Limb (tissue), 2 donors: ENCODE measurements around the gene NSL1.

Experiments used
- DNase-seq, 2 donors: peaks; one replicate each; pipeline ENCODE4 v3.0.0-alpha.2; 2016; ENCODE audit errors: extremely low spot score in 2 of 2

The NSL1 gene

DNA sequence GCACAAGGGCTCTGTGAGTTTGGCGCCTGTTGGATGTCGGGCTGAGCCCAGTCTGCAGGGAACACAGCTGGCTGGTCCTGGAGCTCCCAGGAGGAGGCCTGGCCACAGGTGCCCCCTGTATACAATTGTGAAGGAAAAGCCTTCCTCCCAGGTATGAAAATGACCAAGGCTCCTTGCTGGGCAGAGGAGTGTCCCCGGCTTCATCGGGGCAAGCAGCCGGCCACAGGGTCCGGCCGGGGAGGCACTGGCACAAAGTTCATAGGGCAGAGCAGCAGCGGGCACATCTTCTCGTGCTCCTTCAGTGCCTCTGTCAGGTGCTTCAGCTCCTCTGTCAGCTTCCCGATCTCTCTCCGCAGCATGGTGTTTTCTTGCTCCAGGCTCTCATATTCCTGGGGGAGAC lies 105.0 kb downstream of the NSL1 start:
- no peak for DNase-seq

DNA sequence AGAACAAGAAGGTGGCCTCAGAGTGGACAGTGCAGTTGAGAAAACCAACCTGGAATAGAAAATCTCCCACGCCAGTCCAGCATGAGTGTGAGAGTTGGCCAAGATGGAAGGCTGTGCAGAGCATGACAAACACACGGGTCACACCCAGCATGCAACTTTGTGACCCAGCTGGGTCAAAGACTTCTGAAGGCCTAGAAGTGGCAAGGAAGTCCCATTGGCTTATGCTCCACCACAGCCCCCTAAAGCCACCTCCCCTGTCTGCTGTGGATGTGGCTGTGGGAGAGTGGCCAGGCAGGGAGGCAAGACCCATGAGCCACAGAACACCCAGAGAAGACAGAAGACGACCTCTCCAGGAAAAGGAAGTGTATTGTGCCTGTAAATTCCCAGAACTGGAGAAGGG lies 105.5 kb downstream of the NSL1 start:
- DNase-seq: no peak

DNA sequence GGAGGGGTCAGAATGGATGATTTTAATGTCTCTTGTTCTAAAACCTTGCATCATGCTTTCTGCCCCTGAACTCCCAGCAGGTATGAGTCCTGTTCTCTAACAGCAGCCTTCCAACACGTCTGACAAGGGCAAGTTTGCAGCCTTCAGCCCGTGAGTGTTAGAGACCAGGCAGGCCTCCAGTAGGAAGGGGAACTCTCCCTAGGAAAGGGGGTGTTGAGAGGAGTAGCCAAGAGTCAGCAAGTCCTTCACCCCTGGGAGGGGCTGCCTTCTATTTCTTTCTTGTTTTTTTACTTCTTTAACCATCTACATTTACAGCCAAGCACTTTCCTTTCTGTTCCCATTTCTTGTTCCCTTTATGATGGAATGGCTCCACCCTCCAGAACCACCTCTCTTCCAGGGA lies 106.1 kb downstream of the NSL1 start:
- DNase-seq: no peak

DNA sequence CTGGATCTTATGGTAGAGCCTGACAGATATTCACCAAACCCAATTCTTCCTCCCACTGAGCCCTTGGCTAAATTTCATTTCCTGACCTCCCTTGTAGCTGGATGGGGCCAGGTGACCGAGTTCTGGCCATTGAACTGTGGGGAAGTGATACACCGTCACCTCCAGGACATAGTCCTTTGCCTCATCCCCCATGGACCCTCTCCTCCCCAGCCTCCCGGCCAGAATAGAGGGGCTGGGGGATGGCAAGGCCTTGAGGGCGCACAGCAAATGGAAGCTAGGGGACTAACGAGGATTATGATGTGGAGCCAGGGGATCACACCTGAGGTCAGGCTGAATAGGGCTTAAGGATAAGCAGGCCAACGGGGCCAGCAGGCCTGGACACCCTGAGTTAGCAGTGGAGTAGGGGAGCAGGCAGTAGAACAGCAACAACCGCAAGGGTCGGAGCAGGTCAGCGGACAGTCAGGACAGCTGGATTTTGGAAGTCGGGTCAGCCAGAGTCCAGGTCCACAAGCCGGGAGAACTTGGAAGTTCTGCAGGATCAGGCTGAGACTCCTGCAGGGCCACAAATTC lies 107.0 kb downstream of the NSL1 start:
- DNase-seq: no peak

DNA sequence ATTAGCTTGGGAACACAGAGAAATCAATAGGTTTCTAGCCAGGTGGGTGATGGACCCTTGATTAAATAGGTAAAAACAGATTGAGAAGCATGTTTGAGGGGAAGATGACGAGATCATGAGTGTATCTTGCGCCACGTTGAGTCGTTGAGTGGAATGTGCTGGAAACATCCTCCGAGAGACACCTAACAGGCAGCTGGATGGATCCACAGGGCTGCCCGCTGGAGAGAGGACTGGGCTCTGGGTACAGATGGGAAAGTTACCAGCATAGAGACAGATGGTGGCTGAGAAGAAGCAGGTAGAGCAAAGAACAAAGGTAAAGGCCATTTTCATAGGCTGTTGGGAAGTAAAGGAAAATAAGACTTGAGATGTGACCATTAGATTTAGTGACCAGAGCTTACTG lies 107.5 kb downstream of the NSL1 start:
- no peak for DNase-seq

DNA sequence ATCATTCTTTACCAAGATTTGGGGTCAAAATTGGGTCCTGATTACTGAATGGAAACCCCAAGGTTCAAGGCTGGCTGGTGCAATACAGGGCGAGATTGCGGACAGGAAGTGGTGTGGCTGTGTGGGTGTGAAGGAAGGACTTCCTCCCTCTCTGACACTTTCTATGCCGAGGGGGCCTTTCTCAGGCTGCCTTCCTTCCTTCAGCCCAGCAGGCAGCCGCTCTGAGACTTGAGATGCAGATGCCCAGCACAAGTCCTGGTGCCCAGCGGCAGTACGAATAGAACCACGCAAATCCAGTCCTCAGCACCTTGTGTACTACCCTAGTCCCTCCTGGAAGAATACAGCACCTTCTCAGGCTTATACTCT lies 108.2 kb downstream of the NSL1 start:
- no peak for DNase-seq

DNA sequence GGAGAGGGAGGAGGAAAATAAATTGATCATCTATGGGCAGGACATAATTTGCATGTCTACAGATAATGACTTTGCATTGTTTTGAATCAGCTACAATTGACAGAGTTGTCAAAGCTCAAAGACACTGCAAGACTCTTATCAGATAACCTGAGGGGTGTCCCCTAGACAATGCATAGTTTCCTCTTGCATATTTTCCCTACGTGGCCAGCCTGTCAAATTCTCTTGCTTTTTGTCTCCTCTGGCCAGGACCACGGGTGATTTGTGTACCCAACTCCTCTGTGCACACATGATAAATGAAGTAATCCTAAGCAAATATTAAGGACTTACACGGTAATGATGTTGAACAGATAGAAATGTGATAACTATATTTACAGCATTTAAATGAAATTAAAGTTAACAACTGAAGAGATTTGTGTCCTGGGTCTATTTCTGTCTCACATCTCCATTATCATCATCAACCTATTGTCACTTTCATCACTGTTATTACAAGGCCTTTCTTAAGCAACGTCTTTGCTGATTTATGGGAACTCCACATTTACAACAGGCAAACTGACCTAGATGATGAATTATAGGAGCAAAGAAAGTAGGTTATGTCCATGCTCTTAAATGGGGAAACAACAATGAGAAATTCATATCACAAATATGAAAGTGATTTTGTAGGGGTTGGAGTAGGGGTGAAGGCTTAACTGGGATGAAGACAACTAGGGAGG lies 110.7 kb downstream of the NSL1 start:
- no peak for DNase-seq

DNA sequence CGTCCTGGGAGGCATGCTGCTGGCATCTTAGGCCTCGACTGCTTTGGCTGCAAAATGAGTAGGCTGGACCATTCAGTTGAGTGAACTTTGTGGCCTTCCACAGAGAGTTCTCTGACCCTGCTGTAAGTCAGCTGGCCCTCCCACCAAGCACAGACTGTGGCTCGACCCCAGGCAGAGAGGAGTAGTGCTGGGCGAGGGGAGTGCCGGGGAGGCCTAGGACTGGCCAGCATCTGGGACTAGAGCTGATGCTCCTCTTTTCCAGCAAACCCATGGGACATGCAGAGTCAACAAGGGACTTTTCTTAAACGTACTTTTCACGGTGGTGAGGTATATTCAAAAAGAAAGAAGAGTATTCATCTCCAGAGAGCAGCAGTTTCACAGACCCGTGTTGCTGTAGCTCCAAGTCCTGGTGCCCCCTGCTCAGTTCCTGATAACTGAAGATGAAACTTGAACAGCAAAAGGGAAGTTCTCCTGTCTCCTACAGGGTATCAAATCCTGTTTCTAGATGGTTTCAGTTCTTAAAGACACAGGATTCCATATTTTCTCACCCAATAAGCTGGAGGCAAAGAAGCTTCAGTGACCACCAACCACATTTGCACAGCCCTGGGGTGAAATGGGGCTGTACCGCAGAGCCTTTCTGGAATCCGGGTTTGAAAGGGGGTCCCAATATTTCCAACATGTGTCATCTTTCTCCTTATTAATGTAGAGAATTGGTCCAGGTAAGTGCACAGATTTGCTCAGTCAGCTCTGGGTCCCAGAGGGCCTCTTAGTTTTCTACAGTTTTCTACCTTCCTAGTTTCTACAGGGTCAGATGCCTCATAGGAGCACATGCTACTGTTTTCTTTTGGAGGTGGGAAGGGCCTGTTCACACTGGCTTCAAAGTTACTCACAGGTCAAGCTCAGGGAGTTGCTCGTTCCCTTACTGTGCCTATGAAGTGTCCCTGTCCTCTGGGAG lies 112.8 kb downstream of the NSL1 start:
- no peak for DNase-seq

DNA sequence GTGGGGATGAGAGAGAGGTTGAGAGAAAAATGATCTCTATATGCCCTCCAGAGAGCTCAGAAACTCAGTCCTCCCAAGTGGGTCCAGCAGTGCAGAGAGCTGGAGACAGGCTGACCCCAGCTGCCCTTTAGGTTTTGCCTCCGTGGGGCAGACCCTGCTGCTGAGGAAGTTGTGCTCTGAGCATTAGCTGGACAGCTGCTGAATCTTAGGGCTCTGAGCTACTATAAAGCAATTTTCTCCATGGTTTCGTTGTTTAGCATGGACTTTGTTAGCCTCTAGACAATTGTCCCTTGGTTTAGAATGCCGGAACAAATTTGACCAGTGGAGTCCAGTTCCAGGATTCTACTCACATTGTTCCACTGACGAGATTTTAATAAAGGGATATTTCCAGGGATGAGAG lies 114.0 kb downstream of the NSL1 start:
- no peak for DNase-seq

DNA sequence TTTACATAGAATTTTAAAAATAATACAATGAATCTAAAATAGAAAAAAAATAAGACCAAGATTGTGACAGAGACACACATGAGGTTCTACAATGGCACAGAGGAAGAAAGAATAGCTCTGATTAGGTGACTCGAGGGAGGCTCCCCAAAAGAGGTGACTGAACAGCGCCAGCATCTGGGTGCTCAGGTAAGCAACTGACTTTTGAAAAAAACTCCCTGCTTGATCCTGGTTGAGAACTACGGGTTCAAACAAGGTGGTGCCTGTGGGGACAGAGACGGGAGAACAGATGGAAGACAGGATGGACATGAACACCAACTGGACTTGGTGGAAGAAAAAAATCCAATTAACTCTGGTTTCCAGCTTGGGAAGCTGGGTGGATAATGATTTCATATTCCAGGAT lies 114.4 kb downstream of the NSL1 start:
- DNase-seq: no peak
